Omental fat pad (tissue), 4 donors: ENCODE results near the gene GAS2L1. TPM values are rescaled to one million over a fixed set of nuclear protein-coding genes. Genes with fewer than 3 reads are reported as not detected.

Source experiments
- ATAC-seq: fragments of 150-250 bp; one replicate; pipeline ENCODE4 v1.9.1; 2016; ENCODE audit warnings: mild to moderate bottlenecking, moderate library complexity; ENCODE audit not compliant: low FRiP score
- DNase-seq: peaks from one replicate; pipeline ENCODE4 v3.0.0-alpha.2; 2019; ENCODE audit warnings: low spot score
- CTCF ChIP-seq, 3 donors: fragments of 450-650 bp; IDR thresholded peaks; one replicate each; pipeline ENCODE4 v1.5.1; 2016 to 2017; ENCODE audit warnings: antibody characterized with exemption in 3 of 3, mild to moderate bottlenecking in 3 of 3, moderate library complexity in 2 of 3
- small RNA-seq: library from RNA; depleted of rRNA; stranded (forward); fragments of <200 nt; gene quantifications from one replicate; pipeline ENCODE3, GENCODE V24; 2016
- total RNA-seq, 4 donors: library from RNA; depleted of rRNA; stranded (reverse); fragments of >200 nt; gene quantifications; one replicate each; pipeline ENCODE4 v1.1.0, GENCODE V29; 2016

Gene GAS2L1
- total RNA-seq, 4 donors from 2014 or later: 13.4 to 29.0 (median 22.7) TPM

GRCh38 chr22:29359469-29359868 is 53.0 kb downstream of the GAS2L1 start:
- DNase-seq (no peak), ATAC-seq (peak; percentile 88)
- no peak for TF ChIP-seq CTCF (IDR thresholded peaks at IDR 0.05)

Small RNA genes lying within 50 kb of the gene (small RNA-seq; reads per million reads assigned to genes)
- gene MIR3653: not detected

Other genes with a start within 250 kb of the GAS2L1 start
- gene C22orf31, start 244.8 kb upstream of the GAS2L1 start, total RNA-seq: not detected
- gene KREMEN1, start 233.6 kb upstream of the GAS2L1 start, total RNA-seq: 10 to 100 TPM; 11.1 to 23.8 (median 13.9) TPM
- 1 to 10 TPM; 1.5 to 2.5 (median 1.7) TPM for gene EMID1, start 100.8 kb upstream of the GAS2L1 start, total RNA-seq
- gene RHBDD3, start 38.7 kb upstream of the GAS2L1 start, total RNA-seq: 10 to 100 TPM; 15.0 to 30.8 (median 25.4) TPM
- gene EWSR1, start 38.4 kb upstream of the GAS2L1 start, total RNA-seq: 100 to 1,000 TPM; 190 to 274 (median 202) TPM
- 1 to 10 TPM in 2 of 4 donors, under 1 TPM in 1, not detected in 1; 0.56 to 2.6 (median 1.5) TPM for gene RASL10A, start 9.0 kb downstream of the GAS2L1 start, total RNA-seq
- gene AP1B1, start 81.9 kb downstream of the GAS2L1 start, total RNA-seq: 10 to 100 TPM; 58.0 to 77.3 (median 75.3) TPM
- gene RFPL1, start 131.9 kb downstream of the GAS2L1 start, total RNA-seq: not detected
- 1 to 10 TPM in 1 of 4 donors, under 1 TPM in 3; 0.32 to 1.4 (median 0.42) TPM for gene NEFH, start 173.6 kb downstream of the GAS2L1 start, total RNA-seq
- 10 to 100 TPM; 21.0 to 54.2 (median 29.4) TPM for gene THOC5, start 247.1 kb downstream of the GAS2L1 start, total RNA-seq